ENCODE results near the gene PCCA.

PCCA gene

GRCh38 chr13:100378533-100378932, 289.6 kb downstream of the PCCA start:
- TF ChIP-seq TCF4 (CRISPR knock-in tag; IDR thresholded peaks at IDR 0.05; ENCODE audit: borderline replicate concordance) = no peak
- no peak for TF ChIP-seq OSR1 (CRISPR knock-in tag; IDR thresholded peaks at IDR 0.05)
- TF ChIP-seq ZFP3 (CRISPR knock-in tag; IDR thresholded peaks at IDR 0.05) = no peak
- no peak for TF ChIP-seq ZNF70 (CRISPR knock-in tag; IDR thresholded peaks at IDR 0.05)
- no peak for TF ChIP-seq PATZ1 (CRISPR knock-in tag; IDR thresholded peaks at IDR 0.05; ENCODE audit: borderline replicate concordance)
- TF ChIP-seq CREB5 (CRISPR knock-in tag; IDR thresholded peaks at IDR 0.05; ENCODE audit: low read depth) = no peak
- TF ChIP-seq CSRNP3 (CRISPR knock-in tag; IDR thresholded peaks at IDR 0.05) = no peak
- no peak for TF ChIP-seq POU6F1 (CRISPR knock-in tag; IDR thresholded peaks at IDR 0.05; ENCODE audit: borderline replicate concordance, low read depth)
- TF ChIP-seq SNAI2 (CRISPR knock-in tag; IDR thresholded peaks at IDR 0.05) = no peak
- TF ChIP-seq BACH2 (CRISPR knock-in tag; IDR thresholded peaks at IDR 0.05; ENCODE audit: borderline replicate concordance) = no peak
- TF ChIP-seq GLIS3 (CRISPR knock-in tag; IDR thresholded peaks at IDR 0.05) = no peak
- no peak for ATAC-seq

GRCh38 chr13:100381595-100382224, 292.8 kb downstream of the PCCA start:
- ATAC-seq = no peak
- TF ChIP-seq TOX (CRISPR knock-in tag; IDR thresholded peaks at IDR 0.05; ENCODE audit: borderline replicate concordance) = no peak
- no peak for TF ChIP-seq PATZ1 (CRISPR knock-in tag; IDR thresholded peaks at IDR 0.05; ENCODE audit: borderline replicate concordance)
- TF ChIP-seq ZFP30 (CRISPR knock-in tag; IDR thresholded peaks at IDR 0.05) = no peak
- TF ChIP-seq ZFP3 (CRISPR knock-in tag; IDR thresholded peaks at IDR 0.05) = no peak

GRCh38 chr13:100382785-100383184, 293.9 kb downstream of the PCCA start:
- no peak for TF ChIP-seq PATZ1 (CRISPR knock-in tag; IDR thresholded peaks at IDR 0.05; ENCODE audit: borderline replicate concordance)
- TF ChIP-seq ISL1 (CRISPR knock-in tag; IDR thresholded peaks at IDR 0.05) = no peak
- TF ChIP-seq CSDC2 (CRISPR knock-in tag; IDR thresholded peaks at IDR 0.05) = no peak
- TF ChIP-seq TCF4 (CRISPR knock-in tag; IDR thresholded peaks at IDR 0.05; ENCODE audit: borderline replicate concordance) = no peak
- TF ChIP-seq ZNF8 (CRISPR knock-in tag; IDR thresholded peaks at IDR 0.05) = no peak
- TF ChIP-seq CSRNP3 (CRISPR knock-in tag; IDR thresholded peaks at IDR 0.05) = no peak
- TF ChIP-seq POU6F1 (CRISPR knock-in tag; IDR thresholded peaks at IDR 0.05; ENCODE audit: borderline replicate concordance, low read depth) = no peak
- ATAC-seq = no peak

All from SK-N-SH treated with all-trans-retinoic acid at 6 μM for 48 hours (cell line).